A549 treated with ZK216348 at 1 μM for 4 hours (cell line): Measurements from ENCODE around the gene FBXW12. TPM values are rescaled to one million over a fixed set of nuclear protein-coding genes. Genes with fewer than 3 reads are reported as not detected.

ENCODE experiments used
- total RNA-seq: library from RNA; stranded (reverse); fragments of 200-300 nt; extraction: Qiagen RNA extraction; gene quantifications from 5 replicates; pipeline ENCODE4 v1.2.3, GENCODE V29; 2022; ENCODE audit warnings: low read depth

The FBXW12 gene
- not detected in 5 replicates for total RNA-seq

GRCh38 chr3:48371651-48372376 lies at the start of gene FBXW12:
FBXW12 (plus strand) TSS chr3:48372219; CDS start chr3:48372768, 549 bp downstream.

GRCh38 chr3:48333346-48334245 lies 38.4 kb upstream of the FBXW12 start, which contains the start of gene SPINK8:
SPINK8 (minus strand) TSS chr3:48333661; CDS start chr3:48328341, 5,320 bp downstream.

GRCh38 chr3:48429960-48430707 lies 58.1 kb downstream of the FBXW12 start, which contains the start of gene PLXNB1:
PLXNB1 (minus strand) TSS chr3:48430086; CDS start chr3:48424611, 5,475 bp downstream.

GRCh38 chr3:48439820-48440589 lies 68.0 kb downstream of the FBXW12 start, which contains the start of the genes CCDC51 and TMA7:
CCDC51 (minus strand) TSS chr3:48440119; CDS start chr3:48435128, 4,991 bp downstream.
TMA7 (plus strand) TSS chr3:48440257; CDS start chr3:48440297, 40 bp downstream.

Other genes with a start within 250 kb of the FBXW12 start
- gene CDC25A, start 183.8 kb upstream of the FBXW12 start, total RNA-seq = 8.9 to 11.5 TPM (median 9.2 TPM) in 5 replicates
- not detected in 5 replicates for gene CAMP, start 148.7 kb upstream of the FBXW12 start, total RNA-seq
- 2.3 to 3.2 TPM (median 2.7 TPM) in 5 replicates for gene ZNF589, start 131.1 kb upstream of the FBXW12 start, total RNA-seq
- gene NME6, start 70.9 kb upstream of the FBXW12 start, total RNA-seq = 21.5 to 26.8 TPM (median 24.5 TPM) in 5 replicates
- gene SPINK8, start 38.6 kb upstream of the FBXW12 start, total RNA-seq = not detected in 5 replicates
- 9.6 to 20.7 TPM (median 15.1 TPM) in 5 replicates for gene PLXNB1, start 57.9 kb downstream of the FBXW12 start, total RNA-seq
- 20.8 to 29.7 TPM (median 26.2 TPM) in 5 replicates for gene CCDC51, start 67.9 kb downstream of the FBXW12 start, total RNA-seq
- 270 to 585 TPM (median 291 TPM) in 5 replicates for gene TMA7, start 68.0 kb downstream of the FBXW12 start, total RNA-seq
- 6.9 to 9.8 TPM (median 8.7 TPM) in 5 replicates for gene ATRIP, start 74.5 kb downstream of the FBXW12 start, total RNA-seq
- 83.6 to 137 TPM (median 127 TPM) in 5 replicates for gene SHISA5, start 132.0 kb downstream of the FBXW12 start, total RNA-seq
- gene PFKFB4, start 184.6 kb downstream of the FBXW12 start, total RNA-seq = 10.8 to 18.0 TPM (median 13.9 TPM) in 5 replicates
- 4.6 to 11.7 TPM (median 8.9 TPM) in 5 replicates for gene UCN2, start 191.6 kb downstream of the FBXW12 start, total RNA-seq
- gene COL7A1, start 223.1 kb downstream of the FBXW12 start, total RNA-seq = 93.6 to 227 TPM (median 182 TPM) in 5 replicates
- gene UQCRC1, start 237.4 kb downstream of the FBXW12 start, total RNA-seq = 154 to 191 TPM (median 182 TPM) in 5 replicates
- not detected in 5 replicates for gene TMEM89, start 249.6 kb downstream of the FBXW12 start, total RNA-seq